Mucosa of descending colon (tissue), 3 donors: ENCODE results near the gene POLR3A. TPM values are rescaled to one million over a fixed set of nuclear protein-coding genes. Genes with fewer than 3 reads are reported as not detected.
A peak's percentile ranks its signal among the peaks of the same experiment; 100 is the strongest.
"Not testable (repeated sequence)": the region's sequence is repeated elsewhere in the genome, so short reads cannot be mapped to it uniquely, and the experiment has no call there.

Experiments used
- ATAC-seq: fragments of 200-7000 bp; cut with Tn5 transposase; one replicate; pipeline ENCODE4 v1.9.1; 2020; ENCODE audit warnings: mild to moderate bottlenecking, moderate library complexity
- DNase-seq, 3 donors: peaks; one replicate each; pipeline ENCODE4 v3.0.0-alpha.2; 2020
- H3K36me3 ChIP-seq: fragments of 200-600 bp; one replicate; pipeline ENCODE4 v1.8.0; 2021; ENCODE audit warnings: low read depth, mild to moderate bottlenecking
- H3K4me1 ChIP-seq: fragments of 200-600 bp; one replicate; pipeline ENCODE4 v1.8.0; 2021; ENCODE audit warnings: low read depth, mild to moderate bottlenecking
- H3K4me3 ChIP-seq: fragments of 200-600 bp; one replicate; pipeline ENCODE4 v1.8.0; 2021; ENCODE audit warnings: mild to moderate bottlenecking
- H3K9me3 ChIP-seq: fragments of 200-600 bp; one replicate; pipeline ENCODE4 v1.8.0; 2021; ENCODE audit warnings: mild to moderate bottlenecking
- CTCF ChIP-seq: fragments of 200-600 bp; IDR thresholded peaks from one replicate; pipeline ENCODE4 v1.8.0; 2022; ENCODE audit warnings: antibody characterized with exemption, mild to moderate bottlenecking
- intact Hi-C, 2 donors: fragments of 100-400 bp; cut with DNase I in 1 of 2; cut with micrococcal nuclease in 1 of 2; formaldehyde crosslinking; loops; one replicate each; pipeline versions ENCODE4 v1.11.0 to v1.11.1; 2022; cut with DNase I, micrococcal nuclease
- total RNA-seq, 3 donors: library from RNA; stranded (reverse); fragmentation: NEBNext Ultra II Directional in 2 of 3; extraction: Animal tissue kit (Norgen Biotek cat#: 25700) in 2 of 3; gene quantifications; one replicate each; pipeline versions ENCODE4 v1.2.1 to v1.2.4, GENCODE V29; 2021 to 2023
- donor health status: DM: no; HTN: no; CAD: no; lungs with moderate emphysema.
- donor health status: DM: no; HTN: no; CAD: no.
- donor health status: DM: no; HTN: yes; CAD: no.

POLR3A gene
- total RNA-seq, 3 donors from 2014 or later = 13.9 to 14.1 (median 14.1) TPM

- Histone ChIP-seq H3K4me3 (no peak overlapping the region), H3K36me3 (no peaks in the 10 kb centered on the region), H3K4me1 (no peaks in the 10 kb centered on the region), H3K9me3 (no peaks in the 10 kb centered on the region)
- no peak for ATAC-seq
- no peak for DNase-seq
- TF ChIP-seq CTCF = no peak
- intact Hi-C loops = no loop called here
These were observed 42.0 kb upstream of the POLR3A start for GRCh38 chr10:78071140-78071856.

GRCh38 chr10:78070726-78071125 lies 41.4 kb upstream of the POLR3A start:
- Histone ChIP-seq H3K9me3 (no peaks in the 10 kb centered on the region), H3K4me1 (peaks cover 2% of the 10 kb centered on the region), H3K4me3 (no peak overlapping the region), H3K36me3 (no peaks in the 10 kb centered on the region)
- intact Hi-C loops = no loop called here
- TF ChIP-seq CTCF = no peak
- DNase-seq (no peak), ATAC-seq (no peak)

- H3K36me3 ChIP-seq, intact Hi-C loops, DNase-seq, H3K4me3 ChIP-seq, H3K4me1 ChIP-seq, ATAC-seq, H3K9me3 ChIP-seq: not testable (repeated sequence)
These were observed 40.7 kb upstream of the POLR3A start for GRCh38 chr10:78070064-78070463.

- Histone ChIP-seq H3K4me1 (peaks cover 5% of the 10 kb centered on the region), H3K9me3 (no peaks in the 10 kb centered on the region), H3K36me3 (no peaks in the 10 kb centered on the region), H3K4me3 (no peak overlapping the region)
- ATAC-seq (no peak), DNase-seq (no peak)
- intact Hi-C loops = no loop called here
- no peak for TF ChIP-seq CTCF
These were observed 39.8 kb upstream of the POLR3A start for GRCh38 chr10:78069151-78069550.

- no peak for TF ChIP-seq CTCF
- no peak for ATAC-seq
- no peaks in the 10 kb centered on the region for H3K36me3 ChIP-seq
These were observed 37.6 kb upstream of the POLR3A start for GRCh38 chr10:78066728-78067430.

GRCh38 chr10:78066012-78066411 lies 36.7 kb upstream of the POLR3A start:
- peak; percentile 98 for ATAC-seq
- intact Hi-C loops = no loop called here
- TF ChIP-seq CTCF = no peak

More at GRCh38 chr10:78066728-78067430, 37.6 kb upstream of the POLR3A start:
- H3K9me3 ChIP-seq = no peaks in the 10 kb centered on the region
- DNase-seq = no peak
- intact Hi-C loops = no loop called here
- no peak overlapping the region for H3K4me3 ChIP-seq
- H3K4me1 ChIP-seq = peaks cover 5% of the 10 kb centered on the region

More at GRCh38 chr10:78066012-78066411, 36.7 kb upstream of the POLR3A start:
- Histone ChIP-seq H3K36me3 (no peaks in the 10 kb centered on the region), H3K9me3 (no peaks in the 10 kb centered on the region), H3K4me3 (no peak overlapping the region), H3K4me1 (peaks cover 5% of the 10 kb centered on the region)
- DNase-seq = peak; percentile 80 to 93 (median 81)
